SK-N-SH (cell line): ENCODE results near the gene CNTN2. TPM values are rescaled to one million over a fixed set of nuclear protein-coding genes. Genes with fewer than 3 reads are reported as not detected.

Experiments used
- CTCF ChIA-PET: fragments of 300-600, 350-600 bp; formaldehyde crosslinking; extraction: SDS; loops from one replicate; lab custom pipeline; 2021; lab: Yijun Ruan, JAX
- POLR2A ChIA-PET: fragments of 350-600 bp; sonication (Branson Sonifier 250); formaldehyde crosslinking; extraction: SDS; loops from one replicate; lab custom pipeline; 2020; ENCODE audit warnings: antibody characterized with exemption, inconsistent platforms; lab: Yijun Ruan, JAX
- DNase-seq: peaks from one replicate; pipeline ENCODE4 v3.0.0; 2012
- H2AFZ ChIP-seq: fragments of 200-600 bp; sonication (generic); 2 replicates; pipeline ENCODE4 v1.8.1; 2016; ENCODE audit warnings: antibody characterized with exemption, mild to moderate bottlenecking, low read depth
- H3F3A ChIP-seq: fragments of 200-600 bp; sonication (generic); replicated peaks from 2 replicates; pipeline ENCODE3; 2016; ENCODE audit warnings: antibody characterized with exemption, mild to moderate bottlenecking; ENCODE audit not compliant: insufficient read depth
- H3K27ac ChIP-seq, 2 experiments: fragments of 200-500 bp in 1 of 2; fragments of 200-600 bp in 1 of 2; sonication (Bioruptor generic) in 1 of 2; sonication (generic), shearing (Covaris generic) in 1 of 2; 2 replicates each; pipeline versions ENCODE4 v1.5.1 to v1.6.1; 2014 to 2016; ENCODE audit warnings: low read depth in 2 of 2, inconsistent platforms in 1 of 2, low read length in 1 of 2, mild to moderate bottlenecking in 1 of 2, mixed read lengths in 1 of 2
- H3K27me3 ChIP-seq: fragments of 200-600 bp; sonication (generic), shearing (Covaris generic); 2 replicates; pipeline ENCODE4 v1.6.1; 2016; ENCODE audit warnings: mixed run types; ENCODE audit not compliant: insufficient read depth
- H3K36me3 ChIP-seq, 2 experiments: fragments of 200-500 bp in 1 of 2; fragments of 200-600 bp in 1 of 2; sonication (Bioruptor generic) in 1 of 2; sonication (generic) in 1 of 2; replicated peaks in 1 of 2; 2 replicates each; pipeline versions ENCODE3 to v1.5.1; 2014 to 2016; ENCODE audit warnings: low read length in 1 of 2, mild to moderate bottlenecking in 1 of 2; ENCODE audit not compliant: insufficient read depth in 2 of 2, control insufficient read depth in 1 of 2
- H3K4me1 ChIP-seq, 2 experiments: fragments of 200-500 bp in 1 of 2; fragments of 200-600 bp in 1 of 2; sonication (Bioruptor generic) in 1 of 2; sonication (generic), shearing (Covaris generic) in 1 of 2; 2 replicates each; pipeline versions ENCODE4 v1.5.1 to v1.6.1; 2014 to 2016; ENCODE audit warnings: low read depth in 1 of 2, low read length in 1 of 2, mixed run types in 1 of 2; ENCODE audit not compliant: insufficient read depth in 2 of 2, control insufficient read depth in 1 of 2
- H3K4me2 ChIP-seq: fragments of 200-600 bp; sonication (generic), shearing (Covaris generic); 2 replicates; pipeline ENCODE4 v1.6.1; 2017; ENCODE audit warnings: mixed run types
- H3K4me3 ChIP-seq, 2 experiments: fragments of 200-500 bp in 1 of 2; fragments of 200-600 bp in 1 of 2; sonication (Bioruptor generic) in 1 of 2; sonication (generic), shearing (Covaris generic) in 1 of 2; 2 replicates each; pipeline versions ENCODE4 v1.5.1 to v1.8.1; 2014 to 2016; ENCODE audit warnings: low read depth in 2 of 2, inconsistent platforms in 1 of 2, low read length in 1 of 2, mild to moderate bottlenecking in 1 of 2, mixed read lengths in 1 of 2, moderate library complexity in 1 of 2
- H3K79me2 ChIP-seq: fragments of 200-600 bp; sonication (generic); 2 replicates; pipeline ENCODE4 v1.8.1; 2017; ENCODE audit warnings: mild to moderate bottlenecking; ENCODE audit not compliant: insufficient read depth
- H3K9ac ChIP-seq: fragments of 200-600 bp; sonication (generic); 2 replicates; pipeline ENCODE4 v1.6.1; 2017; ENCODE audit warnings: mixed run types
- H3K9me2 ChIP-seq: fragments of 200-600 bp; sonication (generic); 2 replicates; pipeline ENCODE4 v1.6.1; 2017; ENCODE audit warnings: mixed run types
- H3K9me3 ChIP-seq: fragments of 200-600 bp; sonication (generic); 2 replicates; pipeline ENCODE4 v1.6.1; 2017; ENCODE audit warnings: mixed run types, mild to moderate bottlenecking, moderate library complexity
- H4K20me1 ChIP-seq: fragments of 200-600 bp; sonication (generic); 2 replicates; pipeline ENCODE4 v1.6.1; 2017; ENCODE audit warnings: mild to moderate bottlenecking, mixed run types; ENCODE audit not compliant: insufficient read depth
- CHD2 ChIP-seq: fragments of 150-350 bp; IDR thresholded peaks from 2 replicates; pipeline ENCODE4 v1.6.1; 2018; ENCODE audit warnings: low read length; ENCODE audit not compliant: partially characterized antibody
- ELF1 ChIP-seq: IDR thresholded peaks from 2 replicates; pipeline ENCODE4 v1.4.0; 2012
- EZH2phosphoT487 ChIP-seq: fragments of 200-600 bp; sonication (generic); IDR thresholded peaks from 2 replicates; pipeline ENCODE4 v1.6.1; 2017; ENCODE audit warnings: low read depth, mixed run types, mild to moderate bottlenecking, antibody characterized with exemption, moderate library complexity, borderline replicate concordance
- FOSL2 ChIP-seq: IDR thresholded peaks from 2 replicates; pipeline ENCODE4 v1.4.0; 2012; ENCODE audit warnings: low read depth, mild to moderate bottlenecking, moderate library complexity, borderline replicate concordance
- FOXJ3 ChIP-seq: sonication (generic); formaldehyde crosslinking; IDR thresholded peaks from 2 replicates; pipeline ENCODE4 v1.5.1; 2020; ENCODE audit warnings: mild to moderate bottlenecking, missing genetic modification reagents
- GABPA ChIP-seq: IDR thresholded peaks from 2 replicates; pipeline ENCODE4 v1.4.0; 2012; ENCODE audit warnings: low read depth, mild to moderate bottlenecking
- JUND ChIP-seq: IDR thresholded peaks from 2 replicates; pipeline ENCODE4 v1.4.0; 2012
- NFIC ChIP-seq: IDR thresholded peaks from 2 replicates; pipeline ENCODE4 v1.4.0; 2012; ENCODE audit warnings: borderline replicate concordance
- POLR2AphosphoS5 ChIP-seq: IDR thresholded peaks from 2 replicates; pipeline ENCODE4 v1.6.1; 2012; ENCODE audit warnings: low read depth, low read length
- RAD21 ChIP-seq: IDR thresholded peaks from 2 replicates; pipeline ENCODE4 v1.6.1; 2012; ENCODE audit warnings: mild to moderate bottlenecking, low read length
- RFX5 ChIP-seq: IDR thresholded peaks from 2 replicates; pipeline ENCODE4 v1.6.1; 2012; ENCODE audit warnings: mild to moderate bottlenecking, improper control_type of control experiment, low read length
- SIN3A ChIP-seq: IDR thresholded peaks from 2 replicates; pipeline ENCODE4 v1.6.1; 2012; ENCODE audit warnings: low read depth, mild to moderate bottlenecking, low read length, moderate library complexity, borderline replicate concordance
- SMC3 ChIP-seq: IDR thresholded peaks from 2 replicates; pipeline ENCODE4 v1.6.1; 2012; ENCODE audit warnings: low read depth, low read length, improper control_type of control experiment
- TCF12 ChIP-seq: IDR thresholded peaks from 2 replicates; pipeline ENCODE4 v1.4.0; 2012
- TEAD4 ChIP-seq: IDR thresholded peaks from 2 replicates; pipeline ENCODE4 v1.4.0; 2012; ENCODE audit warnings: mild to moderate bottlenecking, borderline replicate concordance; ENCODE audit not compliant: insufficient read depth
- YY1 ChIP-seq: IDR thresholded peaks from 2 replicates; pipeline ENCODE4 v1.4.0; 2012; ENCODE audit warnings: low read depth, mild to moderate bottlenecking
- WGBS: methylation state at CpG from one replicate; pipeline ENCODE4 v1.1.6; 2017; ENCODE audit warnings: low lambda C conversion rate; 5-methylcytosine and 5-hydroxymethylcytosine counted together
- polyA plus RNA-seq, 3 experiments: library from polyadenylated mRNA; depleted of rRNA; stranded (reverse); fragments of >200 nt; gene quantifications; 2 replicates each; pipeline ENCODE4 v1.2.3, GENCODE V29; 2012
- TF ChIP-seq, protein P1 (sequence below): IDR thresholded peaks from 2 replicates; pipeline ENCODE4 v1.4.0; 2012; ENCODE audit warnings: low read depth
- TF ChIP-seq, protein P2 (sequence below): IDR thresholded peaks from 2 replicates; pipeline ENCODE4 v1.4.0; 2012; ENCODE audit warnings: low read depth, borderline replicate concordance
- TF ChIP-seq, protein P3 (sequence below): IDR thresholded peaks from 2 replicates; pipeline ENCODE4 v1.4.0; 2012; ENCODE audit warnings: low read depth, borderline replicate concordance

Gene CNTN2
- polyA plus RNA-seq, 1 of the 3 experiments (the other 2 are of a cell fraction) = 0.02 TPM

DNA sequence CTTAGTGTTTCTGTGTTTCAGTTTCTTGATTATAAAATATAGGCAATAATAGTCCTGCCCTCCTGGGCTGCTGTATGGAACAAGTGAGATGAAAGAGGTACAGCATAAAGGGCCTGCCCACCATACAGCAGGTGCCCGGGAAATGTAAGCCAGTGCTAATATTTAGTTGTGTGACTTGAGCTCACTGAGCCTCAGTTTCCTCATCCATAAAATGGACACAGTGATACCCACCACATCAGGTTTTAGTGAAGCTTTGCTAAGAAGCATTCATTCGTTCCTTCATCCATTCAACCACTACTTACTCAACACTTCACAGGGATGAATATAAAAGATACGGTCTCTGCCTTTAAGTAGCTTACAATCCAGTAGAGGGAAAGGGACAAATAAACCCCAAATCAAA lies 19.9 kb downstream of the CNTN2 start:
- Histone ChIP-seq H3K4me3 (no peak overlapping the region), H3K9me2 (no peaks in the 10 kb centered on the region), H3F3A (no peaks in the 10 kb centered on the region), H3K36me3 (no peaks in the 10 kb centered on the region), H3K4me2 (no peak overlapping the region), H3K9ac (no peak overlapping the region), H3K79me2 (no peaks in the 10 kb centered on the region), H2AFZ (no peak overlapping the region), H3K27ac (no peak overlapping the region), H3K9me3 (no peaks in the 10 kb centered on the region), H3K4me1 (peaks cover 0 to 5% of the 10 kb centered on the region in 2 experiments; a peak in 1 of 4 replicates), H3K27me3 (no peaks in the 10 kb centered on the region), H4K20me1 (no peaks in the 10 kb centered on the region)
- TF ChIP-seq RFX5 = no peak
- no peak for TF ChIP-seq SMC3
- TF ChIP-seq, protein P1, sequence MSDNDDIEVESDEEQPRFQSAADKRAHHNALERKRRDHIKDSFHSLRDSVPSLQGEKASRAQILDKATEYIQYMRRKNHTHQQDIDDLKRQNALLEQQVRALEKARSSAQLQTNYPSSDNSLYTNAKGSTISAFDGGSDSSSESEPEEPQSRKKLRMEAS = no peak
- TF ChIP-seq RAD21 = no peak
- no peak for TF ChIP-seq JUND
- no peak for TF ChIP-seq YY1
- TF ChIP-seq CHD2 = no peak
- TF ChIP-seq ELF1 = no peak
- TF ChIP-seq FOXJ3 (CRISPR knock-in tag) = no peak
- TF ChIP-seq TCF12 = no peak
- TF ChIP-seq, protein P2, sequence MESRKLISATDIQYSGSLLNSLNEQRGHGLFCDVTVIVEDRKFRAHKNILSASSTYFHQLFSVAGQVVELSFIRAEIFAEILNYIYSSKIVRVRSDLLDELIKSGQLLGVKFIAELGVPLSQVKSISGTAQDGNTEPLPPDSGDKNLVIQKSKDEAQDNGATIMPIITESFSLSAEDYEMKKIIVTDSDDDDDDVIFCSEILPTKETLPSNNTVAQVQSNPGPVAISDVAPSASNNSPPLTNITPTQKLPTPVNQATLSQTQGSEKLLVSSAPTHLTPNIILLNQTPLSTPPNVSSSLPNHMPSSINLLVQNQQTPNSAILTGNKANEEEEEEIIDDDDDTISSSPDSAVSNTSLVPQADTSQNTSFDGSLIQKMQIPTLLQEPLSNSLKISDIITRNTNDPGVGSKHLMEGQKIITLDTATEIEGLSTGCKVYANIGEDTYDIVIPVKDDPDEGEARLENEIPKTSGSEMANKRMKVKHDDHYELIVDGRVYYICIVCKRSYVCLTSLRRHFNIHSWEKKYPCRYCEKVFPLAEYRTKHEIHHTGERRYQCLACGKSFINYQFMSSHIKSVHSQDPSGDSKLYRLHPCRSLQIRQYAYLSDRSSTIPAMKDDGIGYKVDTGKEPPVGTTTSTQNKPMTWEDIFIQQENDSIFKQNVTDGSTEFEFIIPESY = no peak
- TF ChIP-seq GABPA = no peak
- TF ChIP-seq, protein P3, sequence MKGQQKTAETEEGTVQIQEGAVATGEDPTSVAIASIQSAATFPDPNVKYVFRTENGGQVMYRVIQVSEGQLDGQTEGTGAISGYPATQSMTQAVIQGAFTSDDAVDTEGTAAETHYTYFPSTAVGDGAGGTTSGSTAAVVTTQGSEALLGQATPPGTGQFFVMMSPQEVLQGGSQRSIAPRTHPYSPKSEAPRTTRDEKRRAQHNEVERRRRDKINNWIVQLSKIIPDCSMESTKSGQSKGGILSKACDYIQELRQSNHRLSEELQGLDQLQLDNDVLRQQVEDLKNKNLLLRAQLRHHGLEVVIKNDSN = no peak
- TF ChIP-seq EZH2phosphoT487 = no peak
- TF ChIP-seq FOSL2 = no peak
- TF ChIP-seq TEAD4 = no peak
- no peak for TF ChIP-seq POLR2AphosphoS5
- no peak for TF ChIP-seq SIN3A
- TF ChIP-seq NFIC = no peak
- CTCF ChIA-PET = interaction anchor here (1.0 to 18.8 kb wide), 17 partner anchors 9 to 263 kb away, joined by 3 to 756 read pairs (median 35); partner anchors contain the start of gene CNTN2
- WGBS = 64% methylated on average over 3 of the region's 3 CpGs
- POLR2A ChIA-PET = interaction anchor here (1.5 kb wide), 1 partner anchor 74 kb away, joined by 3 read pairs; no protein-coding TSS in a partner anchor
- DNase-seq = no peak
